ENCODE results near the gene MIPEP.

The MIPEP gene

DNA sequence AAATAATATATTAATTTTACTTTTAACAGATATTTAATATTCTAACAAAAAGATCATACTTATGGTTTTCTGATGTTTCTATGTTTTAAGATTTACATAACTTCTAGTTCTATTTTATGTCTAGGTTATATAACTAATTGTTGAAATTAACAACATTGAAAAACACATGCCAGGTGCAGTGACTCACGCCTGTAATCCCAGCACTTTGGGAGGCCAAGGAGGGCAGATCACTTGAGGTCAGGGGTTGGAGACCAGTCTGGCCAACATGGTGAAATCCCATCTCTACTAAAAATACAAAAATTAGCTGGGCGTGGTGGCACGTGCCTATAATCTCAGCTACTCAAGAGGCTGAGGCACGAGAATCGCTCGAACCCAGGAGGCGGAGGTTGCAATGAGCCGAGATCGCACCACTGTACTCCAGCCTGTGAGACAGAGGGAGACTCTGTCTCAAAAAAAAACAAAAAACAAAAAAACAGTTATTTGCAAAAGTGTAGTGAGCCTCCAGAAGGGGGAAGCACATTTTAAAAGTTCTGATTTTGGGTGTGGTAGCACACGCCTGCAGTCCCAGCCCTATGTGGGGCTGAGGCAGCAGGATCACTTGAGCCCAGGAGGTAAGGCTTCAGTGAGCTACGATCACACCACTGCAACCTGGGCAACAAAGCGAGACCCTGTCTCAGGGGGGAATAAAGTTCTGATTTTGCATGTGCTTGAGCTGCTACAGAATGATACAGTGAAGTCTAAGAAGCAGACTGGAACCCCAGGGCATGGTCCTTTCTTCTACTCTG, 18.7 kb downstream of the MIPEP start:
- 94 to 95% methylated on average over 12 of the region's 12 CpGs for WGBS, 2 experiments
- Histone ChIP-seq H3K27ac (ENCODE audit: insufficient read depth, low read depth, low read length, poor library complexity, severe bottlenecking) (no peak overlapping the region), H3K4me3 (ENCODE audit: insufficient read depth, low read depth, low read length) (no peak overlapping the region), H3K36me3 (ENCODE audit: control insufficient read depth, insufficient read depth, low read length) (no peaks in the 10 kb centered on the region), H3K4me1 (ENCODE audit: control insufficient read depth, insufficient read depth, low read length) (peaks cover 8% of the 10 kb centered on the region), H3K27me3 (ENCODE audit: control insufficient read depth, insufficient read depth, low read length, poor library complexity, severe bottlenecking) (no peaks in the 10 kb centered on the region), H3K9me3 (ENCODE audit: control insufficient read depth, low read length) (no peaks in the 10 kb centered on the region)

DNA sequence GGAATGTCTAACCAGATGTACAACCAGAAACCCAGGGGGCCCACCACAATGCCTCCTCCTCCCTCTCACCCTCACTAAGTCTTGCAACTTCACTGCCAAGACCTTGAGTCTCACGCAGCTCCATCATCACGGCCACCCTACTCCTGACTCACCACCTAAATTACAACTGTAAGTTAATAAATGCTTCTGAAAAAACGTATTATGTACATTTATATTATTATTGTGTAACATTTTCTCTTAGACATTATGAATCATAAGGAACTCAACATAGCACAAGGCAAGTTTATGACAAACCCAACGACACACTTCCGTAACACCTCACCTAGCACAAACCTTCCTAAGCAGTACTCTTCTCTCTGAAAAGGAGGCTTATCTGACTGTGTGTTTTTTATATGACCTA, 20.7 kb downstream of the MIPEP start:
- Histone ChIP-seq H3K36me3 (ENCODE audit: control insufficient read depth, insufficient read depth, low read length) (no peaks in the 10 kb centered on the region), H3K27ac (ENCODE audit: insufficient read depth, low read depth, low read length, poor library complexity, severe bottlenecking) (no peak overlapping the region), H3K9me3 (ENCODE audit: control insufficient read depth, low read length) (no peaks in the 10 kb centered on the region), H3K27me3 (ENCODE audit: control insufficient read depth, insufficient read depth, low read length, poor library complexity, severe bottlenecking) (no peaks in the 10 kb centered on the region), H3K4me3 (ENCODE audit: insufficient read depth, low read depth, low read length) (no peak overlapping the region), H3K4me1 (ENCODE audit: control insufficient read depth, insufficient read depth, low read length) (peaks cover 8% of the 10 kb centered on the region)
- WGBS, 2 experiments: 86 to 100% methylated on average over 2 to 4 of the region's 5 CpGs

DNA sequence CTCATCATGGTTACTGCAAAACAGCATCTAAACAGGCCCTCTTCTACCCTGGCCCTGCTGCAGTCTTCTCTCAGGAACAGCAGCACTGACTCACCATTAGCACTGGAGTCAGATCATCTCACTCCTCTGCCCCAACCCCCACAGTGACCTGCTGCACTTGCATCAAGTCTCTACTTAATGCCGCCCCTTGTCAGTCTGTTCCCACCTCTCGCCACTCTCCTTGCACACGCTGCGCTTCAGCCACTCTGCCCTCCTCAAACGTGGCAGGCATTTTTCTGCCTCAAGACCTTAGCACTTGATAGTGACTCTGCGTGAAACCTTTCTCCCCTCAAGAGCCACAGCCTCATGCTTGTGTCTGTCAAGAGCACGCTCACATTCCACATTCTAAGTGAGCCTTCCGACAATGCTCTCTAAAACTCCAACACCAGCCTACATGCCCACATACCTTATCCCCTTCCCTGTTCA, 22.1 kb downstream of the MIPEP start:
- H3K9me3 ChIP-seq (ENCODE audit: control insufficient read depth, low read length): no peaks in the 10 kb centered on the region
- WGBS, 2 experiments: 67 to 71% methylated on average over 8 of the region's 8 CpGs
- no peaks in the 10 kb centered on the region for H3K36me3 ChIP-seq (ENCODE audit: control insufficient read depth, insufficient read depth, low read length)

DNA sequence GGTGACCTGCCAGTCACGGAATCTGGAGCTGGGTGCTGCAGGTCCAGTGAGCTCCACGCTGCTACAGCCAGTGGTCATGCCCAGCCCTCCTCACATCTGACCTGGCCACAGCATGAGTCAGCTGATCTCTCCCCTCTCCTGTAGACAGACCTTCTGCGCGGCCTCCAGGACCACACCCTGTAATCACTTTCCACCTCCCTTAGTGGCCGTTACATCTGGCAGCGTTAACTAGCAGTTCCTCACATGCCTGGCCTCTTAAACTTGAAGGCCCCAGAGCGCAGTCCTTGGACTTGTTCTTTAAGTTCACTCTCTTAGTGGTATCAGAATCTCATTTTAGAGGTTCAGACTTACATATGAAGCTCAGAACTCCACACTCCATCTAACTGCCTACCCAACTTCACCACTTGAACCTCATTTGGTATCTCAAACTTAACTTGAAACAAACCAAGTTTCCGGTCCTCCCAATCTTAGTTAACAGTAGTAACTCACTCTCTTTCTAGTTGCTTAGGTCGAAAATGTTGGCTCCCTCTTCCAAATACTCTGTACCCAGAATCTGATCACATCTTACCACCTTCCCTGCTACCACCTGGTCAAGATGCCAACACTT, 22.7 kb downstream of the MIPEP start:
- no peaks in the 10 kb centered on the region for H3K36me3 ChIP-seq (ENCODE audit: control insufficient read depth, insufficient read depth, low read length)
- WGBS, 2 experiments: 92 to 93% methylated on average over 9 of the region's 9 CpGs
- no peaks in the 10 kb centered on the region for H3K9me3 ChIP-seq (ENCODE audit: control insufficient read depth, low read length)
- H3K27me3 ChIP-seq (ENCODE audit: control insufficient read depth, insufficient read depth, low read length, poor library complexity, severe bottlenecking): no peaks in the 10 kb centered on the region
- H3K4me3 ChIP-seq (ENCODE audit: insufficient read depth, low read depth, low read length): no peak overlapping the region
- H3K27ac ChIP-seq (ENCODE audit: insufficient read depth, low read depth, low read length, poor library complexity, severe bottlenecking): no peak overlapping the region
- H3K4me1 ChIP-seq (ENCODE audit: control insufficient read depth, insufficient read depth, low read length): peaks cover 8% of the 10 kb centered on the region

More for the DNA sequence above, 22.1 kb downstream of the MIPEP start:
- H3K4me1 ChIP-seq (ENCODE audit: control insufficient read depth, insufficient read depth, low read length): peaks cover 8% of the 10 kb centered on the region
- H3K27me3 ChIP-seq (ENCODE audit: control insufficient read depth, insufficient read depth, low read length, poor library complexity, severe bottlenecking): no peaks in the 10 kb centered on the region
- no peak overlapping the region for H3K4me3 ChIP-seq (ENCODE audit: insufficient read depth, low read depth, low read length)
- H3K27ac ChIP-seq (ENCODE audit: insufficient read depth, low read depth, low read length, poor library complexity, severe bottlenecking): no peak overlapping the region

DNA sequence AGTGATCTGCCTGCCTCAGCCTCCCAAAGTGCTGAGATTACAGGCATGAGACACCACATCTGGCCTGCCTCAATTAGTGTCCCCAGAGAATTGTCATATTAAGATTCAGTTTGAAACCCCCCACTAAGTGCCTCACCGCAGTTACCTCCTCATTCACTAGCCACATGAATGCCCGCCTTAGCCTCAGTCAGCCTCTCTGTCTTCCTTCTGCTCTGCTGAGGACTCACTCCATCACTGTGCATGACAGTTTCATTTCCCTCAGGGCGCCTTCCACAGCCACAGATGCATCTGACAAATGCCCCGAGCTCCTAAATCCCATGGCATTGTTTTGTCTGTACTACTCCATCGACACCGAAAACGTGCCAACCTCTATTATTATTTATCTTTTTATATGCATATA, 23.3 kb downstream of the MIPEP start:
- H3K9me3 ChIP-seq (ENCODE audit: control insufficient read depth, low read length): no peaks in the 10 kb centered on the region

DNA sequence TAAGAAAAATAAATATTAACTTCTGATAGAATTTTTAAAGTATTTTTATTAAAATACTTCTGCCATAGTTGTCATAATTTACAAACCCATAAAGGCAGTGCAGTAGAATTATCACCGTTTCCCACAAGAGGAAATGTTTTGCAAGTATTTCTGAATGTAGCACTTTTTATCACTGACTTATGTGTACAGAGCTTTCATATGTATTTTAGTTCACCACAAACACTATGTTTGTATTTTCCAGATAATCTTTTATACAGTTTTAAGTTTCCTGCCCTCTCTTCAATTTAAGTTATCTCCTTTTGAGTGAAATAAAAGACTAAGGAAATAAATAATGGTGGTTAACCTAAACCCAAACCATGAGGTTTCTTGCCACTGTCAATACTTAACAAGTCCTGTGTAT, 24.2 kb downstream of the MIPEP start:
- Histone ChIP-seq H3K9me3 (ENCODE audit: control insufficient read depth, low read length) (no peaks in the 10 kb centered on the region), H3K27ac (ENCODE audit: insufficient read depth, low read depth, low read length, poor library complexity, severe bottlenecking) (no peak overlapping the region), H3K36me3 (ENCODE audit: control insufficient read depth, insufficient read depth, low read length) (no peaks in the 10 kb centered on the region), H3K27me3 (ENCODE audit: control insufficient read depth, insufficient read depth, low read length, poor library complexity, severe bottlenecking) (no peaks in the 10 kb centered on the region), H3K4me3 (ENCODE audit: insufficient read depth, low read depth, low read length) (no peak overlapping the region), H3K4me1 (ENCODE audit: control insufficient read depth, insufficient read depth, low read length) (peaks cover 8% of the 10 kb centered on the region)
- no CpG with 5 or more reads among the region's 1 CpG for WGBS, 2 experiments

More for the DNA sequence above, 23.3 kb downstream of the MIPEP start:
- Histone ChIP-seq H3K27ac (ENCODE audit: insufficient read depth, low read depth, low read length, poor library complexity, severe bottlenecking) (no peak overlapping the region), H3K4me1 (ENCODE audit: control insufficient read depth, insufficient read depth, low read length) (peaks cover 8% of the 10 kb centered on the region), H3K36me3 (ENCODE audit: control insufficient read depth, insufficient read depth, low read length) (no peaks in the 10 kb centered on the region), H3K27me3 (ENCODE audit: control insufficient read depth, insufficient read depth, low read length, poor library complexity, severe bottlenecking) (no peaks in the 10 kb centered on the region), H3K4me3 (ENCODE audit: insufficient read depth, low read depth, low read length) (no peak overlapping the region)
- WGBS, 2 experiments: 92 to 94% methylated on average over 7 of the region's 7 CpGs

DNA sequence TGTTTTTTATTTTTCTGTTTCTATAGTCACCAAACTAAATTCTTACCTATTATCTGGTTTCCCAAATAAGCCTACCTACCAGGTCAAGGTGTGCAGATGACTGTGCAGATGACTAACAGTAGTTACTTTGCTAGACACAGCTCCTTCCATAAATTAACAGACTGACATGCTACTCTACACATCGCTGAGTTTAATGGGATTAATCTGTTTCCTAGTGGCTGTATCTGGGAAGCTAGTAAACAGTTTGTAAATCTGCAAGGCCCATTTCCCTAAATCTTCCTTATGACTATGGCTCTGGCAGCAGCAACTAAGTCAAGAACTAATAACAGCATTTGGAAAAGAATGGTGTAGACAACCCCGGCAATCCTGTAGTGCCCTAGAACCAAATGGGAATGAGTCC, 27.9 kb downstream of the MIPEP start:
- Histone ChIP-seq H3K36me3 (ENCODE audit: control insufficient read depth, insufficient read depth, low read length) (no peaks in the 10 kb centered on the region), H3K4me1 (ENCODE audit: control insufficient read depth, insufficient read depth, low read length) (no peaks in the 10 kb centered on the region), H3K9me3 (ENCODE audit: control insufficient read depth, low read length) (no peaks in the 10 kb centered on the region), H3K27me3 (ENCODE audit: control insufficient read depth, insufficient read depth, low read length, poor library complexity, severe bottlenecking) (no peaks in the 10 kb centered on the region), H3K4me3 (ENCODE audit: insufficient read depth, low read depth, low read length) (no peak overlapping the region), H3K27ac (ENCODE audit: insufficient read depth, low read depth, low read length, poor library complexity, severe bottlenecking) (no peak overlapping the region)
- 84 to 98% methylated on average over 2 of the region's 2 CpGs for WGBS, 2 experiments

DNA sequence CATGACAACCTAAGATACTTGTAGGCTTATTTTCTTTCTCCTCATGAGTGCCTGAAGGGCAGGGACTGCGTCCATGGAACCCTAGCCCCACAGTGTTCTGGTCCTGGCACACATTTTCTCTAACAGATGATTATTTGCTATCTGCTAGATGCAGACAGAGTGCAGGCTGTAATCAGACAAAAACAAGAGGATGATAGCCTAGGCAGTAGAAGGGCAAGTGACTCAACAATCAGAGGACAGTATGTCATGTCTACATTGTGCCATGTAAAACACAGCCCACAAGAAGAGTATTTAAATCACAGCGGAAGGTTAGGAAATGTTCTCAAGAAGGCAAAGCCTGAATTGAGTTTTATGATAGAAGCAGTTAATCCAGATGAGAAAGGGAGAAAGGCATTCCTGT, 29.3 kb downstream of the MIPEP start:
- Histone ChIP-seq H3K9me3 (ENCODE audit: control insufficient read depth, low read length) (no peaks in the 10 kb centered on the region), H3K36me3 (ENCODE audit: control insufficient read depth, insufficient read depth, low read length) (no peaks in the 10 kb centered on the region), H3K4me1 (ENCODE audit: control insufficient read depth, insufficient read depth, low read length) (no peaks in the 10 kb centered on the region), H3K27me3 (ENCODE audit: control insufficient read depth, insufficient read depth, low read length, poor library complexity, severe bottlenecking) (no peaks in the 10 kb centered on the region), H3K4me3 (ENCODE audit: insufficient read depth, low read depth, low read length) (no peak overlapping the region), H3K27ac (ENCODE audit: insufficient read depth, low read depth, low read length, poor library complexity, severe bottlenecking) (no peak overlapping the region)
- WGBS, 2 experiments: 91 to 97% methylated on average over 2 of the region's 2 CpGs

DNA sequence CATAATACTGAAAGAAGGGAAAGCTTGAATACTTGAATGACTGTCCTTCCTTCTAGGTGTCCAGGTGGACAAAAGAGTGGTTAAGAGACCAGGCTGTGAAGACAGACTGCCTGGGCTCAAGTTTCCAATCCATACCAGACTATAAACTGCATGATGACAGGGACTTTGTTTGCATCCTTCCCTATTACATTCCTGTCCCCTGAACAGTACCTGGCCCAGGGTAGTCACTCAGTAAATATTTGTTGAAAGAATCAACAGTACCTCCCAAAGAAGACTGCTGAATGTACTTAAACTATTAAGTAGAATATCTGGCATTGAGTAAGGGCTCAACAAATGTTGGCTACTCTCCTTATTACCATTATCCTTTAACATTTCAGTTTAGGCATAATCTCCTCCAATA, 29.7 kb downstream of the MIPEP start:
- H3K9me3 ChIP-seq (ENCODE audit: control insufficient read depth, low read length): no peaks in the 10 kb centered on the region

DNA sequence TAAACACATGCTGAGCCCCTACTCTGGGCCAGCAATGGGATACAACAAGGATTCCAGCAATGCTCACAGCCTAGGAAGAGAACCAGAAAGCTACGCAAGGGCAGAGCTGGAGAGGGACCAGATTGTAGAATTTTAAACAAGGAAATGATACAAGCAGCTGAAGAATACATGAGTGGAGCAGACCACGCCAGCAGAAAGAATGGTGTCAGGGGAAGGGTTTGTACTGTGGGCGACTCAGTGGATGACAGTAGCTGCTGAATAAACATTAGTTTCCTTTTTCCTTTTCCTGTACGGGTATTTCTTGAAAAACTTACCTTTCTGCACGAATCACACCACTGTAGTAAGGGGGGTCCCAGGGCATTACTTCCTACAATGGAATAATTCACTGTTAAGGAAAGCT, 30.7 kb downstream of the MIPEP start:
- Histone ChIP-seq H3K4me3 (ENCODE audit: insufficient read depth, low read depth, low read length) (no peak overlapping the region), H3K36me3 (ENCODE audit: control insufficient read depth, insufficient read depth, low read length) (no peaks in the 10 kb centered on the region), H3K4me1 (ENCODE audit: control insufficient read depth, insufficient read depth, low read length) (no peaks in the 10 kb centered on the region), H3K27ac (ENCODE audit: insufficient read depth, low read depth, low read length, poor library complexity, severe bottlenecking) (no peak overlapping the region), H3K27me3 (ENCODE audit: control insufficient read depth, insufficient read depth, low read length, poor library complexity, severe bottlenecking) (no peaks in the 10 kb centered on the region), H3K9me3 (ENCODE audit: control insufficient read depth, low read length) (no peaks in the 10 kb centered on the region)
- WGBS, 2 experiments: 93 to 95% methylated on average over 5 of the region's 5 CpGs

More for the DNA sequence above, 29.7 kb downstream of the MIPEP start:
- Histone ChIP-seq H3K4me3 (ENCODE audit: insufficient read depth, low read depth, low read length) (no peak overlapping the region), H3K4me1 (ENCODE audit: control insufficient read depth, insufficient read depth, low read length) (no peaks in the 10 kb centered on the region), H3K27ac (ENCODE audit: insufficient read depth, low read depth, low read length, poor library complexity, severe bottlenecking) (no peak overlapping the region), H3K27me3 (ENCODE audit: control insufficient read depth, insufficient read depth, low read length, poor library complexity, severe bottlenecking) (no peaks in the 10 kb centered on the region), H3K36me3 (ENCODE audit: control insufficient read depth, insufficient read depth, low read length) (no peaks in the 10 kb centered on the region)
